ENCODE results near the gene C4orf50. TPM values are rescaled to one million over a fixed set of nuclear protein-coding genes. Genes with fewer than 3 reads are reported as not detected.

Gene C4orf50
- total and polyA plus RNA-seq, 2 of the 4 experiments (the other 2 are of a cell fraction) = not detected

- Histone ChIP-seq H2BK20ac (ENCODE audit: low read depth, low read length) (no peak overlapping the region), H3K27me3 (ENCODE audit: control insufficient read depth, insufficient read depth, low read length) (no peaks in the 10 kb centered on the region; the same call in 1 of the 2 replicates), H2BK5ac (ENCODE audit: low read depth, low read length, poor library complexity, severe bottlenecking) (no peak overlapping the region), H3K18ac (ENCODE audit: low read depth, low read length) (no peak overlapping the region), H3K4me3 (ENCODE audit: insufficient read depth, low read depth, low read length) (no peak overlapping the region), H2AFZ (replicated peaks; ENCODE audit: low read length, poor library complexity) (no peak overlapping the region), H4K5ac (ENCODE audit: low read depth, low read length) (no peak overlapping the region), H4K8ac (ENCODE audit: low read depth in 2 of 2, low read length in 2 of 2) (no peak overlapping the region), H3K4me1 (ENCODE audit: control insufficient read depth, insufficient read depth, low read length) (no peaks in the 10 kb centered on the region), H2BK15ac (ENCODE audit: low read depth, low read length) (no peak overlapping the region), H4K91ac (ENCODE audit: insufficient read depth, low read depth, low read length) (no peak overlapping the region), H3K14ac (replicated peaks; ENCODE audit: low read depth, low read length) (no peak overlapping the region), H2BK120ac (ENCODE audit: low read depth, low read length) (no peak overlapping the region), H2AK9ac (replicated peaks; ENCODE audit: low read depth, low read length, poor library complexity) (no peak overlapping the region), H3K27ac (ENCODE audit: insufficient read depth, low read length) (no peak overlapping the region), H3K23ac (ENCODE audit: low read depth, low read length) (no peak overlapping the region), H3K79me1 (ENCODE audit: low read depth in 1 of 2, low read length in 2 of 2) (no peaks in the 10 kb centered on the region), H3K4me2 (ENCODE audit: low read depth, low read length) (no peak overlapping the region), H2AK5ac (ENCODE audit: low read depth, low read length) (no peak overlapping the region), H3K36me3 (ENCODE audit: control insufficient read depth, insufficient read depth, low read length) (no peaks in the 10 kb centered on the region), H3K9ac (ENCODE audit: low read depth, low read length) (no peak overlapping the region), H4K20me1 (ENCODE audit: insufficient read depth, low read length) (no peaks in the 10 kb centered on the region), H3K9me3 (ENCODE audit: control insufficient read depth, insufficient read depth, low read length) (no peaks in the 10 kb centered on the region), H3K4ac (ENCODE audit: low read depth, low read length) (no peak overlapping the region), H3K56ac (ENCODE audit: extremely low read depth, insufficient read depth, low read length) (no peak overlapping the region), H3K9me1 (ENCODE audit: insufficient read depth, low read length) (no peaks in the 10 kb centered on the region)
- in situ Hi-C loops (cut with MboI; ENCODE audit: low sequenced_read_pairs) = no loop called here
- WGBS, 2 experiments (ENCODE audit: extremely low coverage in 2 of 2, insufficient read length in 1 of 2) = 53% methylated on average over 5 of the region's 10 CpGs; no CpG with 5 or more reads in 1 of the 2 experiments
- ATAC-seq (ENCODE audit: low read depth) = no peak
- no TSS peak for BruUV-seq (replicated peaks)
- intact Hi-C loops (cut with micrococcal nuclease) = no loop called here
- CTCF ChIA-PET = no interaction called here
- dilution Hi-C loops (cut with HindIII; ENCODE audit: low sequenced_read_pairs, unreplicated experiment) = no loop called here
- TF ChIP-seq RCOR1 (IDR thresholded peaks at IDR 0.05; ENCODE audit: insufficient replicate concordance, low read length) (no peak), CEBPB (IDR thresholded peaks at IDR 0.05; ENCODE audit: low read depth, low read length) (no peak), MAFK (IDR thresholded peaks at IDR 0.05; ENCODE audit: low read depth, low read length) (no peak), MAZ (IDR thresholded peaks at IDR 0.05; ENCODE audit: borderline replicate concordance, low read depth, low read length) (no peak), NFE2L2 (IDR thresholded peaks at IDR 0.05; ENCODE audit: low read depth, low read length) (no peak), RAD21 (IDR thresholded peaks at IDR 0.05; ENCODE audit: low read length) (no peak), BHLHE40 (IDR thresholded peaks at IDR 0.05; ENCODE audit: low read depth, low read length) (no peak), RFX5 (IDR thresholded peaks at IDR 0.05; ENCODE audit: low read depth, low read length) (no peak), USF2 (IDR thresholded peaks at IDR 0.05; ENCODE audit: low read depth, low read length) (no peak), SMC3 (IDR thresholded peaks at IDR 0.05; ENCODE audit: low read depth, low read length) (no peak), POLR2A (IDR thresholded peaks at IDR 0.05; ENCODE audit: low read depth, low read length) (no peak), FOS (IDR thresholded peaks at IDR 0.05; ENCODE audit: low read depth, low read length) (no peak)
- TF ChIP-seq, protein P1, sequence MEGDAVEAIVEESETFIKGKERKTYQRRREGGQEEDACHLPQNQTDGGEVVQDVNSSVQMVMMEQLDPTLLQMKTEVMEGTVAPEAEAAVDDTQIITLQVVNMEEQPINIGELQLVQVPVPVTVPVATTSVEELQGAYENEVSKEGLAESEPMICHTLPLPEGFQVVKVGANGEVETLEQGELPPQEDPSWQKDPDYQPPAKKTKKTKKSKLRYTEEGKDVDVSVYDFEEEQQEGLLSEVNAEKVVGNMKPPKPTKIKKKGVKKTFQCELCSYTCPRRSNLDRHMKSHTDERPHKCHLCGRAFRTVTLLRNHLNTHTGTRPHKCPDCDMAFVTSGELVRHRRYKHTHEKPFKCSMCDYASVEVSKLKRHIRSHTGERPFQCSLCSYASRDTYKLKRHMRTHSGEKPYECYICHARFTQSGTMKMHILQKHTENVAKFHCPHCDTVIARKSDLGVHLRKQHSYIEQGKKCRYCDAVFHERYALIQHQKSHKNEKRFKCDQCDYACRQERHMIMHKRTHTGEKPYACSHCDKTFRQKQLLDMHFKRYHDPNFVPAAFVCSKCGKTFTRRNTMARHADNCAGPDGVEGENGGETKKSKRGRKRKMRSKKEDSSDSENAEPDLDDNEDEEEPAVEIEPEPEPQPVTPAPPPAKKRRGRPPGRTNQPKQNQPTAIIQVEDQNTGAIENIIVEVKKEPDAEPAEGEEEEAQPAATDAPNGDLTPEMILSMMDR (conservative IDR thresholded peaks at IDR 0.05; ENCODE audit: low read depth, low read length) = no peak
- TF ChIP-seq, protein P2, sequence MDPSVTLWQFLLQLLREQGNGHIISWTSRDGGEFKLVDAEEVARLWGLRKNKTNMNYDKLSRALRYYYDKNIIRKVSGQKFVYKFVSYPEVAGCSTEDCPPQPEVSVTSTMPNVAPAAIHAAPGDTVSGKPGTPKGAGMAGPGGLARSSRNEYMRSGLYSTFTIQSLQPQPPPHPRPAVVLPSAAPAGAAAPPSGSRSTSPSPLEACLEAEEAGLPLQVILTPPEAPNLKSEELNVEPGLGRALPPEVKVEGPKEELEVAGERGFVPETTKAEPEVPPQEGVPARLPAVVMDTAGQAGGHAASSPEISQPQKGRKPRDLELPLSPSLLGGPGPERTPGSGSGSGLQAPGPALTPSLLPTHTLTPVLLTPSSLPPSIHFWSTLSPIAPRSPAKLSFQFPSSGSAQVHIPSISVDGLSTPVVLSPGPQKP (IDR thresholded peaks at IDR 0.05; ENCODE audit: borderline replicate concordance, low read depth, low read length) = no peak
- POLR2A ChIA-PET (ENCODE audit: unreplicated experiment) = no interaction called here
- DNase-seq = no peak
Measured at GRCh38 chr4:6023731-6024130, 5.5 kb upstream of the C4orf50 start.

Data from IMR-90 (cell line).